ENCODE measurements around the gene DLG2. TPM values are rescaled to one million over a fixed set of nuclear protein-coding genes. Genes with fewer than 3 reads are reported as not detected.

The DLG2 gene
- total and polyA plus RNA-seq, 2 of the 4 experiments (the other 2 are of a cell fraction), result 0.31 to 0.36 TPM

GRCh38 chr11:83557653-83558052, 2069.5 kb downstream of the DLG2 start:
- Histone ChIP-seq H3K27me3 (ENCODE audit: control insufficient read depth, insufficient read depth, low read length) (no peaks in the 10 kb centered on the region; the same call in 1 of the 2 replicates), H2BK120ac (ENCODE audit: low read depth, low read length) (no peak overlapping the region), H2BK15ac (ENCODE audit: low read depth, low read length) (no peak overlapping the region), H3K36me3 (ENCODE audit: control insufficient read depth, insufficient read depth, low read length) (no peaks in the 10 kb centered on the region), H3K56ac (ENCODE audit: extremely low read depth, insufficient read depth, low read length) (no peak overlapping the region), H4K91ac (ENCODE audit: insufficient read depth, low read depth, low read length) (no peak overlapping the region), H3K23ac (ENCODE audit: low read depth, low read length) (no peak overlapping the region), H3K14ac (replicated peaks; ENCODE audit: low read depth, low read length) (no peak overlapping the region), H2BK5ac (ENCODE audit: low read depth, low read length, poor library complexity, severe bottlenecking) (no peak overlapping the region), H3K27ac (ENCODE audit: insufficient read depth, low read length) (no peak overlapping the region), H2BK20ac (ENCODE audit: low read depth, low read length) (no peak overlapping the region), H2AK5ac (ENCODE audit: low read depth, low read length) (no peak overlapping the region), H3K79me1 (ENCODE audit: low read depth in 1 of 2, low read length in 2 of 2) (no peaks in the 10 kb centered on the region), H2AFZ (replicated peaks; ENCODE audit: low read length, poor library complexity) (no peak overlapping the region), H3K4me2 (ENCODE audit: low read depth, low read length) (no peak overlapping the region), H3K4ac (ENCODE audit: low read depth, low read length) (no peak overlapping the region), H3K9me3 (ENCODE audit: control insufficient read depth, insufficient read depth, low read length) (no peaks in the 10 kb centered on the region), H3K9ac (ENCODE audit: low read depth, low read length) (no peak overlapping the region), H4K20me1 (ENCODE audit: insufficient read depth, low read length) (no peaks in the 10 kb centered on the region), H3K18ac (ENCODE audit: low read depth, low read length) (no peak overlapping the region), H3K4me1 (ENCODE audit: control insufficient read depth, insufficient read depth, low read length) (no peaks in the 10 kb centered on the region), H2AK9ac (replicated peaks; ENCODE audit: low read depth, low read length, poor library complexity) (no peak overlapping the region), H3K4me3 (ENCODE audit: insufficient read depth, low read depth, low read length) (no peak overlapping the region), H4K5ac (ENCODE audit: low read depth, low read length) (no peak overlapping the region), H4K8ac (ENCODE audit: low read depth in 2 of 2, low read length in 2 of 2) (no peak overlapping the region), H3K9me1 (ENCODE audit: insufficient read depth, low read length) (no peaks in the 10 kb centered on the region)
- in situ Hi-C loops (cut with MboI; ENCODE audit: low sequenced_read_pairs), result no loop called here
- WGBS, 2 experiments (ENCODE audit: extremely low coverage in 2 of 2, insufficient read length in 1 of 2), result no CpG with 5 or more reads among the region's 2 CpGs
- ChIA-PET CTCF (no interaction called here), POLR2A (ENCODE audit: unreplicated experiment) (no interaction called here)
- TF ChIP-seq POLR2A (IDR thresholded peaks at IDR 0.05; ENCODE audit: low read depth, low read length) (no peak), USF2 (IDR thresholded peaks at IDR 0.05; ENCODE audit: low read depth, low read length) (no peak), MXI1 (IDR thresholded peaks at IDR 0.05; ENCODE audit: borderline replicate concordance, low read depth, low read length) (no peak), CEBPB (IDR thresholded peaks at IDR 0.05; ENCODE audit: low read depth, low read length) (no peak), MAZ (IDR thresholded peaks at IDR 0.05; ENCODE audit: borderline replicate concordance, low read depth, low read length) (no peak), NFE2L2 (IDR thresholded peaks at IDR 0.05; ENCODE audit: low read depth, low read length) (no peak), ELK1 (IDR thresholded peaks at IDR 0.05; ENCODE audit: borderline replicate concordance, low read depth, low read length) (no peak), RCOR1 (IDR thresholded peaks at IDR 0.05; ENCODE audit: insufficient replicate concordance, low read length) (no peak), MAFK (IDR thresholded peaks at IDR 0.05; ENCODE audit: low read depth, low read length) (no peak), SMC3 (IDR thresholded peaks at IDR 0.05; ENCODE audit: low read depth, low read length) (no peak), CHD1 (IDR thresholded peaks at IDR 0.05; ENCODE audit: low read depth, low read length) (no peak)
- dilution Hi-C loops (cut with HindIII; ENCODE audit: low sequenced_read_pairs, unreplicated experiment), result no loop called here
- DNase-seq (no peak), ATAC-seq (ENCODE audit: low read depth) (no peak)
- intact Hi-C loops (cut with micrococcal nuclease), result no loop called here
- no TSS peak for BruUV-seq (replicated peaks)

Data from IMR-90 (cell line).